K562 (cell line): Measurements from ENCODE around the gene HELZ2. TPM values are rescaled to one million over a fixed set of nuclear protein-coding genes. Genes with fewer than 3 reads are reported as not detected.

ENCODE experiments used
- ARID2 ChIP-seq: fragments of 450-650 bp; IDR thresholded peaks from 2 replicates; pipeline ENCODE4 v1.6.1; 2017; ENCODE audit warnings: antibody characterized with exemption, mild to moderate bottlenecking
- BCOR ChIP-seq: fragments of 450-650 bp; IDR thresholded peaks from 2 replicates; pipeline ENCODE4 v1.6.1; 2016
- ELF2 ChIP-seq: fragments of 250-450 bp; sonication (Bioruptor Pico); IDR thresholded peaks from 2 replicates; pipeline ENCODE4 v1.5.0; 2021; ENCODE audit warnings: mild to moderate bottlenecking
- IRF1 ChIP-seq: sonication (generic); formaldehyde crosslinking; IDR thresholded peaks from 2 replicates; pipeline ENCODE4 v1.8.0; 2022; ENCODE audit warnings: missing genetic modification reagents, mild to moderate bottlenecking, borderline replicate concordance
- NUFIP1 ChIP-seq: fragments of 450-650 bp; IDR thresholded peaks from 2 replicates; pipeline ENCODE4 v1.6.1; 2018; ENCODE audit not compliant: partially characterized antibody
- USF2 ChIP-seq: sonication (generic); formaldehyde crosslinking; IDR thresholded peaks from 2 replicates; pipeline ENCODE4 v1.5.0; 2020; ENCODE audit warnings: missing genetic modification reagents
- ZBTB43 ChIP-seq: sonication (generic); formaldehyde crosslinking; IDR thresholded peaks from 2 replicates; pipeline ENCODE4 v1.8.0; 2023; ENCODE audit warnings: mild to moderate bottlenecking, missing genetic modification reagents
- ZBTB49 ChIP-seq: sonication (generic); formaldehyde crosslinking; IDR thresholded peaks from 2 replicates; pipeline ENCODE4 v1.8.0; 2022; ENCODE audit warnings: missing genetic modification reagents, mild to moderate bottlenecking, borderline replicate concordance
- ZNF282 ChIP-seq: sonication (generic); formaldehyde crosslinking; IDR thresholded peaks from 2 replicates; pipeline ENCODE4 v1.8.1; 2023; ENCODE audit warnings: missing genetic modification reagents
- polyA plus RNA-seq, 8 experiments: library from polyadenylated mRNA; depleted of rRNA in 4 of 8; stranded (reverse) in 5 of 8; unstranded in 3 of 8; fragments of >200 nt; fragmentation: Nextera tagmentation in 2 of 8; fragmentation: Illumina TruSeq in 1 of 8; extraction: Ambion mirVana in 2 of 8; extraction: Trizol in 1 of 8; gene quantifications; 2 replicates each; pipeline versions ENCODE4 v1.2.1 to v1.2.3, GENCODE V29; 2011 to 2014; ENCODE audit warnings: inconsistent platforms in 1 of 8, missing spikeins in 1 of 8
- total RNA-seq, 7 experiments: library from RNA; depleted of rRNA in 6 of 7; stranded (reverse); fragments of >200 nt in 6 of 7; fragmentation: Illumina TruSeq in 2 of 7; extraction: Trizol in 2 of 7; gene quantifications; 2 replicates each; pipeline versions ENCODE4 v1.2.1 to v1.2.3, GENCODE V29; 2011 to 2021; ENCODE audit warnings: low replicate concordance in 1 of 7

The HELZ2 gene
- total and polyA plus RNA-seq, 9 of the 15 experiments (the other 6 are each of a cell fraction or from before 2014, with no cell fraction given) = 0.03 to 7.8 (median 2.9) TPM; not detected in 1

- 0 out of 2 replicates have a peak, but pooled peaks have one; percentile 71 for TF ChIP-seq ZBTB43 (CRISPR knock-in tag)
- TF ChIP-seq ZNF282 (CRISPR knock-in tag) = peak; percentile 45; the same call in 1 of the 2 replicates
- no peak for TF ChIP-seq NUFIP1
- 0 out of 2 replicates have a peak, but pooled peaks have one; percentile 64 for TF ChIP-seq ZBTB49
- no peak for TF ChIP-seq ELF2
- TF ChIP-seq BCOR = no peak
- TF ChIP-seq ARID2 = no peak
- TF ChIP-seq USF2 (CRISPR knock-in tag) = no peak
- TF ChIP-seq IRF1 (CRISPR knock-in tag) = 0 out of 2 replicates have a peak, but pooled peaks have one; percentile 53
These were observed 39.0 kb downstream of the HELZ2 start (continued) for GRCh38 chr20:63534831-63535651.
